HG02943 (cell line): ENCODE results near the gene SPOCK3.

Source experiments
- ATAC-seq: cut with Tn5 transposase; IDR thresholded peaks from one replicate; pipeline ENCODE4 v1.9.1; 2021; ENCODE audit warnings: mild to moderate bottlenecking, low read depth, moderate library complexity; ENCODE audit not compliant: unreplicated experiment

Gene SPOCK3

DNA sequence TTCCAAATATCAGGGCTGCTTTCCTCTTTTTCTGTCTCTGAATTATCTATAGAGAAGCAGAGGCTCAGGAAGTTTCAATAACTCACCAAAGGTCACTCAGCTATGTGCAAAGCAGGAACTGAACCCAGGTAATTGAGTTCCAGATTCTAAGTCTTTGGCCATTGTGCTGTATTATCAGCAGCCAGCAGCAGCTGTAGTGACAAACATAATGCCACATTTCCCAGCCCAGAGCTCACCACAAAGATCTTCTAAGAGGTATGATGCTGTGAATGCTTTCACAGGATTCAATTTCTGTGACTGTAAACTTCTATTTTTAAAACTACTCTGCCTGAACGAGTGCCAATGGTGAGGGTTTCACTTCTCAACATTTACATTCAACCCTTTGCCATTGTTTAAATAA lies 56.4 kb downstream of the SPOCK3 start:
- no peak for ATAC-seq

DNA sequence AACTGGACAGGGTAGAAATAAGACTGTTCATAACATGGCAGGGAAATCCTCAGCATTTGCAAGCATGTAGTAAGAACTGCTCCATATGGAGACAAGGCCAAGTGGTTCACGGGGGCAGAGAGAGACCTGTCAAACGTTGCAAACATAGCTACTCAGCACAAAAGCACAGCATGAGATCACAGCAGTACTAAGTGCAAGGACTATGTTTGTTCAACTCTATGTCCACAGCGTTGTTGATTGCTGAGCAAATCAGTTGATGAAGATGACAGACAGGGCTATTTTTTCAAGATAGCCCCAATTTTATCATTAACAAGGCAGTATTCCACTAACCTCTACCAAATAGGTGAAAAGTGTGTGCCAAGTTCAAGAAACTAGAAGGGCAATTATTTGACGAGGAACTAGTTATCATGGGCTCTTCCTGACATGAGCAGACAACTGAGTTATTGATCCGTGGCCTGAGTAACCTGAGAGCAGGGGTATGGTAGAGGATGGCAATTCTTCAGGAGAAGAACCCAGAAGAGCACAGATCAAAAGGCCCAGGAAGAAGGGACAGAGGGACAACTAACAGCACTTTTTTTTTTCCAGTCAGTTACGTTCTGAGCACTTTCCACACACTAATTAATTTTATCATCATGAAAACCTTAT lies 57.4 kb downstream of the SPOCK3 start:
- no peak for ATAC-seq

DNA sequence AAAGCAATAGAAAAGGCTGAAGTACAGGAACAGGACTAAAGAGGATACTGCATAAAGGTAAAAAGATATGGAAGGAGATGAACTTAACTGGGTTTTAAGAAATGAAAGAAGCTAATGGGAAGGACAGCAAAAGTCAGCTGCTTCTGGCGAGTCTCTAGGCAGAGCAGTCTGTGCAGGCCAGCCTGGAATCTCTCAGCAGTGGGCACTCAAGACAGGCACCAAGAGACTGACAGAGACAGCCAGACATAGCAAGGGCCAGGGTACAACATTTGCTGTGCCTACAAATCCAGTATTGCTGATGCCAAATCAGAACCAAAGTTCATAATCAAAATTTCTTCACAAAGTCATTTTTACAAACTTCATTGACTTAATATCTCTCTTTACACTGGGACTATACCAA lies 62.4 kb downstream of the SPOCK3 start:
- ATAC-seq: no peak

DNA sequence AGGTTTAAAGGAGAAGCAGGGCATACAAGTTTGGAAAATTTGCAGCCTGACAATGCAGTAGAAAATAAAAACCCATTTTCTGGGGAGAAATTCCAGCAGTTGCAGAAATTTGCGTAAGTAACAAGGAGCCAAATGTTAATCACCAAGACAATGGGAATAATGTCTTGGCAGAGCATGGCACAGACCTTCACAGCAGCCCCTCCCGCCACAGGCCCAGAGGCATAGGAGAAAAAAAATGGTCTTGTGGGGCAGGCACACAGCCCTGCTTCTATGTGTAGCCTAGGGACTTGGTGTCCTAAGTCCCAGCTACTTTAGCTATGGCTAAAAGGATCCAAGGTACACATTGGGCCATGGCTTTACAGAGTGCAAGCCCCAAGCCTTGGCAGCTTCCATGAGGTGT lies 65.7 kb downstream of the SPOCK3 start:
- no peak for ATAC-seq

GRCh38 chr4:167150587-167150986 lies 83.7 kb downstream of the SPOCK3 start:
- ATAC-seq: no peak

DNA sequence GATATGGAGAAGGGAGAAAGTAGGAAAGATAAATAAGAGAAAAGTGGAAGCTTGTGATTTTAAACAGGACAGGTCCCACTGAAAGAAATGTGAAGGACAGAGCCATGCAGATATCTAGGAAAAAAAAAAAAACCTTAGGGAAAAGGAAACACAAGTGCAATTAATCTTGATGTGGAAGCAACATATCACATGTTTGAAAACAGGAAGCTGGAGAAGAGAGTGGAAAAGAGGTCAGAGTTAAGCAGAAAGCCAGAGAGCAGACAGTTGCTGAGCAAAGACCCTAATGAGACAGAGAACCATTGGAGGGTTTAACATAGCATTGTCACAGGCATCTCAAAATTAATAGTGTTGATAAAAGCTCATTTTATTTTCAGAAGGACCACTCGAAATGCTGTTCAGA lies 89.7 kb downstream of the SPOCK3 start:
- ATAC-seq: no peak

DNA sequence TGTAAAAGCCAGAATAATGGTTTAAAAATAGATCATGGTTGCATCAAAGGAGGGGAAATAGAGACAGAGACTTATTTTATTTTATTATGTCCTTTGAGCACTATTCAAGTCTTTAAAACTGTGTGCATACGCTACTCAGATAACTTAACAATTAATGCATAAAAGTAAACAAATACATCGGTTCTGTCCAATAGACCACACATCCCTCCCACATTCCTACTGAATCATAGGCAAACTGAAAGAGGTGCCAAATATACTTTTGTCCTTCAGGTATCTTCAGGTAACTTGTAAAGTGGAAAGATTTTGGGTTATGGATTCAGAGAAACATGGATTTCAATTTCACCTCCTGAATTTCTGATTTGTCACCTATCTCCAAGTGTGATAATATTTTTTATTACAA lies 91.3 kb downstream of the SPOCK3 start:
- ATAC-seq: no peak

GRCh38 chr4:167136270-167136669 lies 98.0 kb downstream of the SPOCK3 start:
- no peak for ATAC-seq

DNA sequence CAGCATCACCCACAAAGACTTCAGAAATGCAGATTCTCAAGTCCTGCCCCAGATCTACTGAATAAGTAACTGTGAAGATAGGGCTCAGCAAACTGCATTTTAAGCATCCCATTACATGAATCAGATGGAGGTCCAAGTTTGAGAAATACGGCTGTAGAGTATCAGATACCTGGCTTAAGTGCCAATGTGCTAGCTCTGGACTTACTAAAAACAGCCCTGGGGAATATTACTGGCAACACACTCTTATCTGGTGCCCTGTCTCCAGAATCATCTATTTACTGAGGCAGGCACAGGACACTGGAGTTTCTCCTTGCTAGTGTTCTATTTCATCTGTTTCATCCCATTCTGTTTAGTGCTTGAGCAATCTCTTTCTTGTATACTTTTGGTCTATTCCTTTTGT lies 105.1 kb downstream of the SPOCK3 start:
- ATAC-seq: no peak

GRCh38 chr4:167119392-167119791 lies 114.9 kb downstream of the SPOCK3 start:
- ATAC-seq: no peak

- ATAC-seq: no peak
Observed at GRCh38 chr4:167117273-167117672, 117.0 kb downstream of the SPOCK3 start.

- no peak for ATAC-seq
Observed at GRCh38 chr4:167114416-167114971, 119.8 kb downstream of the SPOCK3 start.

DNA sequence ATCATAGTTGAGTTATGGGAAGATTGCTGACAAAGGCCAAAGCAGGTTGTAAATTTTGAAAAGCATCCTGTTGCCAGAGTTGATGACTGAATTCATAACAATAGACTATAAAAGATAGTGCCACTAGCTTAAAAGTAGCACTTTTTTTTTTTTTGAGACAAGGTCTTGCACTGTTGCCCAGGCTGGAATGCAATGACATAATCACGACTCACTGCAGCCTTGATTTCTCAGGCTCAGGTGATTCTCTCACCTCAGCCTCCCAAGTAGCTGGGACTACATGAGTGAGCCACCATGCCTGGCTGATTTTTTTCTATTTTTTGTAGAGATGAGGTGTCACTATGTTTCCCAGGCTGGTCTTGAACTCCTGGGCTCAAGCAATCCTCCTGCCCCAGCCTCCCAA lies 122.7 kb downstream of the SPOCK3 start:
- no peak for ATAC-seq

- no peak for ATAC-seq
Observed at GRCh38 chr4:167111092-167111491, 123.2 kb downstream of the SPOCK3 start.

DNA sequence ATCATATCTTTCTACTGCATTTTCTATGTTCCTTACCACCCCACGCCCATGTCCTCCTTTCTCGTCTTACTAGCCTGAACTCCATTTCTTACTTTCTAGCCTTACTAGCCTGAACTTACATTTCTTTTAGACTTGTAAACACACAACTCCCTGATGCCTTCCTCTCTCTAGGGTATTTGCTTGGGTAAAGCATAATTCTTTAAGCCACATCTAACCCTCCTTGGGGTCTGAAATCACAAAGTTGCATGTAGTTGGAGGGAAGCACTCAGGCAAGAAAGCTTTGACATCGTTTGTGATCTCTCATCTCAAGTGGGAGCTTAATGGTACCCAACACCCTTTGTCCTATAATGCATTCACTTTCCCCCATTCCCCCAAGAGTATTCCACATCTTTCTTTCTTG lies 124.4 kb downstream of the SPOCK3 start:
- no peak for ATAC-seq

- no peak for ATAC-seq
Observed at GRCh38 chr4:167105857-167106256, 128.4 kb downstream of the SPOCK3 start.

DNA sequence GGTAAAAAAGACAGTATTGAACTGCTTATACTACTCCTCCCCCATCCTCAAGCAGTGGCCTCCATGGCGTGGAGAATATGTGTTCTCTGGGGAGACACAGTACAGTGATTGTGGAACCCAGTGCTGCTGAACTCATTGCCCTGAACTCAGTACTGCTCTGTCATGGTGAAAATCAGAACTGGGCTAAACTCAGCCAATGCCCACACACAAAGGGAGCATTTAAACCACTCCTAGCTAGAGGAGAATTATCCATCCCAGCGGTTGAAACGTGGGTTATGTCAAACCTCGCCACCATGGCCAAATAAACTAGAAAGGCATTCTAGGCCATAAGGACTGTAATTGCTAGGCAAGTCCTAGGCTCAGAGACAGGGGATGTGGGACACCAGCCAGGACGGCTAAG lies 131.8 kb downstream of the SPOCK3 start:
- ATAC-seq: no peak

DNA sequence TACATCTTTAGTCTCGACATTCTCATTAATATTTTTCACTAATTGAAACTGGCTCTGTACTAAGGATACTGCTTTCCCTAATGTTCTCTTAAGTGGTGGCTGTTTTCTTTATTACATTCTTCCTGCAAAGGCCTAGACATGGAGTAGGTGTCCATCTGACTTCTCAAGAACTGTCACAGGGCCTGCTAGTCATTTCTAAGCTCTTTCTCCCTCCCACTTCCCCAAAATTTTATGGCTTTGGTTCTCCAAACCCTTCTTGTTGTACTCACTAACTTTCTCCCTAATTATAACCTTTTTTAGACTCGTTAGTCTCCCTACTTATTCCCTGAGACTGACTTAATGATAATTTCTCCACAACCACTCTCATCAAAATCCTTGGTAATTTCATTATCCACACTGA lies 133.3 kb downstream of the SPOCK3 start:
- ATAC-seq: no peak

- no peak for ATAC-seq
Observed at GRCh38 chr4:167100120-167100519, 134.2 kb downstream of the SPOCK3 start.

DNA sequence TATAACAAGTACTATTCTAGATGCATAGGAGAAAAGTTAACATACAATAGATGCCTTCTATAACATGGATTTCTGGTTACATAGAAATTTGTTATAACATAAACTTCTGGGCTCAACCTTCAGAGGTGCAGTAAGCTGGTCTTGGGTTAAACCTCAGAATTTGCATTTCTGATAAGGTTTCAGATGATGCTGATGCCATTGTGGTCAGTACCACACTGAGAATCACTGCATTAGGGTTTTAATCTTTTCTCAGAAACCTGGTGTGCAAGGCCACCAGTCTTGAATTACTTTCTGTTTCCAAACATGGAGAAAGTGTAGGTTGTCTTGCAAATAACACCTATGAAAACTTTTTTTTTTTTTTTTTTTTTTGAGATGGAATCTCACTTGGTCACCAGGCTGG lies 146.2 kb downstream of the SPOCK3 start:
- ATAC-seq: no peak

DNA sequence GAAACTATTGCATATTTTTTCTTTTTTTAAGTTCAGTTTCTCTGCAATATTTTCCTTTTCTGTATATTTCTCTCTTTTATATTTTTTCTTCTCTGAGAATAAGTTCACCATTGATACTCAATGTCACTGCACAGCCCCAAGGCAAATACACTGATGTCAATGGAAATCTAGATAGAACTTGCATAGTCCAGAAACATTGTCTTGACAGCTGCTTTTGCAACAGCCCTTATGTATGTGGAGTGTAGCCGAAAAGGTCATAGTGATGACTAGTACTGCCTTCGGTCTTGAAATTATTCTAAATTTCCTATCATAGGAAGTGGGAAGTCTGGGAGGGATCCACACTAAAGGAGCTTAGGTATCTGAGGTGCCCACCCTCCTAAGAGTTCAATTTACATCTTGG lies 150.0 kb downstream of the SPOCK3 start:
- no peak for ATAC-seq

DNA sequence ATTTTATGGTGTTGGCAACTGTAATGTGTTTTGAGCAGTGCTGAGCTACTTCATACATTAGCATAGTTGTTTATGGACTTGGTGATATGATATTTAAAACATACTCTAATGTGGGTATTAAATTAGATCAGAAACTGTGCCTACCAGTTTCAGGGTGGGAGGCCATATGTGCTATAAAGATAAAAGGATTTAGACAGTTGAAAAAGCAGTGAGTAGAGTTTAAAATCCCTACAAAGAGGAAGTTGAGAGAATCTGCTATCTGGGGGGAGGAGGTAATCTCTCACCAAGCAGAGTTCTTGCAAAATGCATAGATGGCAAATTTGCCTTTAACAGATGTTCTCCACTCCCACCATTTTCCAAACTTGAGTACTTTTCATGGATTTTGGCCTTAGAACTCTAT lies 154.5 kb downstream of the SPOCK3 start:
- no peak for ATAC-seq

DNA sequence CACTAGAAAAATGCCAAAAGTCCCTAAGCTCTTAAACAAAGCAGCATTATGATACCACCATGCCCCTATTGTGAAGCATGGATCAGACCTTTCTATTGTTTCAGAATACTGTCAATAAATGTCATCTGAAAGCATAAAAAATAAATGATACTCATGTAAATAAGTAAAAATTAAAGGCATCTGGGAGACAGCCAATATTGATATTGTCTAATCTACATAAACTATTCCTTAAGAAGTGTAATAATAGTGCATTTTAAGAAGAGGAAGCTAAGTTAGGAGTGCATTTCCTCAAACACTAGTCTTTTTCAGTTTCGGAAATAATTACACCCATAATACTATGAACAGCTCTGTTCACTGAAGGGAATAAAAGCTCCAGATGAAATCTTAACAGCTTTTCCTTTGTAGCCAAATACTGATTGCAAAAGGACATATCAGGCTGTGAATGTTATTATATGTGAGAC lies 181.6 kb downstream of the SPOCK3 start:
- no peak for ATAC-seq
